CD4-positive, CD25-positive, alpha-beta regulatory T cell (primary cell): Measurements from ENCODE around the gene KCNF1. TPM values are rescaled to one million over a fixed set of nuclear protein-coding genes. Genes with fewer than 3 reads are reported as not detected.

Source experiments
- ATAC-seq, 2 donors: fragments of 150-1000 bp; cut with Tn5 transposase; one replicate each; pipeline ENCODE4 v1.10.0; 2021; ENCODE audit warnings: low read depth in 2 of 2, moderate number of reproducible peaks in 2 of 2, moderate library complexity in 1 of 2
- DNase-seq, 3 donors: peaks; one replicate each; pipeline versions ENCODE4 v3.0.0 to v3.0.0-alpha.2; 2012 to 2022; ENCODE audit warnings: mixed read lengths in 1 of 3
- H3K27ac ChIP-seq: one replicate; pipeline ENCODE4 v1.7.0; 2013; ENCODE audit warnings: mild to moderate bottlenecking, low read length; ENCODE audit not compliant: insufficient read depth, poor library complexity, severe bottlenecking
- H3K27me3 ChIP-seq: one replicate; pipeline ENCODE4 v1.7.0; 2013; ENCODE audit warnings: low read length; ENCODE audit not compliant: control insufficient read depth, insufficient read depth
- H3K36me3 ChIP-seq: one replicate; pipeline ENCODE4 v1.7.0; 2013; ENCODE audit warnings: mild to moderate bottlenecking, low read length, moderate library complexity; ENCODE audit not compliant: control insufficient read depth, insufficient read depth
- H3K4me1 ChIP-seq: 2 replicates; pipeline ENCODE4 v1.7.0; 2013; ENCODE audit warnings: mild to moderate bottlenecking, low read length; ENCODE audit not compliant: insufficient read depth, control insufficient read depth, poor library complexity, severe bottlenecking
- H3K4me3 ChIP-seq: one replicate; pipeline ENCODE4 v1.7.0; 2013; ENCODE audit warnings: low read depth, mild to moderate bottlenecking, low read length, moderate library complexity
- H3K9me3 ChIP-seq, 2 experiments: 1 replicate in 1 of 2; 2 replicates in 1 of 2; pipeline ENCODE4 v1.7.0; 2013; ENCODE audit warnings: low read length in 2 of 2, mild to moderate bottlenecking in 1 of 2, moderate library complexity in 1 of 2; ENCODE audit not compliant: control insufficient read depth in 2 of 2
- H3K27ac Mint-ChIP-seq, 3 donors: one replicate each; pipeline ENCODE4 v1.8.0; 2020 to 2022; ENCODE audit warnings: mild to moderate bottlenecking in 3 of 3, mixed read lengths in 3 of 3, moderate library complexity in 2 of 3
- H3K27me3 Mint-ChIP-seq: one replicate; pipeline ENCODE4 v1.8.0; 2022; ENCODE audit warnings: mild to moderate bottlenecking, mixed read lengths
- H3K36me3 Mint-ChIP-seq: one replicate; pipeline ENCODE4 v1.8.0; 2020; ENCODE audit warnings: mixed read lengths
- H3K4me1 Mint-ChIP-seq, 4 donors: one replicate each; pipeline ENCODE4 v1.8.0; 2020 to 2022; ENCODE audit warnings: mixed read lengths in 4 of 4, mild to moderate bottlenecking in 1 of 4
- H3K4me3 Mint-ChIP-seq, 4 donors: one replicate each; pipeline ENCODE4 v1.8.0; 2020 to 2022; ENCODE audit warnings: mild to moderate bottlenecking in 4 of 4, mixed read lengths in 4 of 4, moderate library complexity in 3 of 4
- H3K9me3 Mint-ChIP-seq, 7 donors: one replicate each; pipeline ENCODE4 v1.8.0; 2020 to 2022; ENCODE audit warnings: mixed read lengths in 7 of 7, mild to moderate bottlenecking in 3 of 7, moderate library complexity in 2 of 7
- polyA plus RNA-seq, 4 donors: library from polyadenylated mRNA; unstranded; fragments of 300-500 nt; fragmentation: Illumina TruSeq; gene quantifications; one replicate each; pipeline ENCODE4 v1.2.3, GENCODE V29; 2021
- total RNA-seq: library from RNA; stranded (reverse); gene quantifications from one replicate; pipeline ENCODE4 v1.2.3, GENCODE V29; 2022

KCNF1 gene
- total and polyA plus RNA-seq, 5 donors from 2014 or later: not detected

GRCh38 chr2:10891390-10891789 lies 20.3 kb upstream of the KCNF1 start:
- Mint-ChIP-seq H3K27ac (no peak overlapping the region), H3K36me3 (no peaks in the 10 kb centered on the region), H3K9me3 (no peaks in the 10 kb centered on the region), H3K4me3 (peak overlapping the region in 1 of 4 donors; percentile 55), H3K27me3 (peaks cover 24% of the 10 kb centered on the region), H3K4me1 (no peaks in the 10 kb centered on the region)
- ATAC-seq: no peak
- Histone ChIP-seq H3K9me3 (no peaks in the 10 kb centered on the region), H3K27ac (no peak overlapping the region), H3K27me3 (peaks cover 3% of the 10 kb centered on the region), H3K4me1 (no peaks in the 10 kb centered on the region), H3K36me3 (no peaks in the 10 kb centered on the region), H3K4me3 (no peak overlapping the region)
- no peak for DNase-seq

GRCh38 chr2:10891848-10892247 lies 19.9 kb upstream of the KCNF1 start:
- Histone ChIP-seq H3K36me3 (no peaks in the 10 kb centered on the region), H3K27ac (no peak overlapping the region), H3K27me3 (peaks cover 3% of the 10 kb centered on the region), H3K4me3 (no peak overlapping the region), H3K4me1 (no peaks in the 10 kb centered on the region), H3K9me3 (no peaks in the 10 kb centered on the region)
- H3K4me1 Mint-ChIP-seq: no peaks in the 10 kb centered on the region
- no peak overlapping the region for H3K4me3 Mint-ChIP-seq
- DNase-seq (no peak), ATAC-seq (no peak)
- H3K36me3 Mint-ChIP-seq: no peaks in the 10 kb centered on the region
- H3K9me3 Mint-ChIP-seq: no peaks in the 10 kb centered on the region
- peaks cover 24% of the 10 kb centered on the region for H3K27me3 Mint-ChIP-seq
- peak overlapping the region in 1 of 3 donors; percentile 61 for H3K27ac Mint-ChIP-seq

GRCh38 chr2:10892316-10892715 lies 19.4 kb upstream of the KCNF1 start:
- no peak for ATAC-seq
- H3K36me3 Mint-ChIP-seq: no peaks in the 10 kb centered on the region
- H3K4me1 Mint-ChIP-seq: no peaks in the 10 kb centered on the region

DNA sequence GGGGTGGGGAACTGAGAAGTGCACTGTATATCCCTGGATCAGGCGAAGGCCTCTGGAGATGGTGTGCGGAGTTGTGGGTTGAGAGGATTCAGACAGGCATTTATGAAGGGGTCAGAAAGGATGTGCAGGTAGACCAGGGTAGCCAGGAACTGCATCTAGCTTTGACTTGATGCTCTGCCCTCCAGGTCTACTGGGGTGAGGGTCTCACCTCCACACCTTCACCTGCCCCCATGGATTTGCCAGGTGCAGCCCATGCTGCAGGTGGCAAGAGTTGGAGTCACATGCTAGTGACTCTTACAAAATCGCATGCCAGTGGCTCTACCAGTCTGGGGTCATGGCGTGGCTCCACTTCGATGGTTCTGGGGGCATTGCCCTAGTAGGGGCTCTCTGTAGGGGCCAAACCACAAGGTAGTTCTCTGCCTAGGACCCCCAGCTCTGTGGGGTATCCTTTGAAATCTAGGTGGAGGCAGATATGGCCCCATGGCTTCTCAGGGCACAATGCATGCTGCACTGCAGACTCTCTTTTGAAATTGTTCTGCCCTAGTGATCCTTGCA lies 18.9 kb upstream of the KCNF1 start:
- Mint-ChIP-seq H3K4me3 (no peak overlapping the region), H3K27ac (no peak overlapping the region), H3K36me3 (no peaks in the 10 kb centered on the region), H3K4me1 (no peaks in the 10 kb centered on the region), H3K9me3 (no peaks in the 10 kb centered on the region), H3K27me3 (peaks cover 26% of the 10 kb centered on the region)
- Histone ChIP-seq H3K9me3 (no peaks in the 10 kb centered on the region), H3K4me1 (no peaks in the 10 kb centered on the region), H3K27me3 (peaks cover 5% of the 10 kb centered on the region), H3K36me3 (no peaks in the 10 kb centered on the region), H3K4me3 (no peak overlapping the region), H3K27ac (no peak overlapping the region)
- no peak for DNase-seq
- no peak for ATAC-seq

More at GRCh38 chr2:10892316-10892715, 19.4 kb upstream of the KCNF1 start:
- Histone ChIP-seq H3K27me3 (peaks cover 5% of the 10 kb centered on the region), H3K36me3 (no peaks in the 10 kb centered on the region), H3K4me1 (no peaks in the 10 kb centered on the region), H3K9me3 (no peaks in the 10 kb centered on the region), H3K27ac (no peak overlapping the region), H3K4me3 (no peak overlapping the region)
- no peak overlapping the region for H3K4me3 Mint-ChIP-seq
- no peaks in the 10 kb centered on the region for H3K9me3 Mint-ChIP-seq
- peaks cover 24% of the 10 kb centered on the region for H3K27me3 Mint-ChIP-seq
- H3K27ac Mint-ChIP-seq: no peak overlapping the region
- DNase-seq: no peak

DNA sequence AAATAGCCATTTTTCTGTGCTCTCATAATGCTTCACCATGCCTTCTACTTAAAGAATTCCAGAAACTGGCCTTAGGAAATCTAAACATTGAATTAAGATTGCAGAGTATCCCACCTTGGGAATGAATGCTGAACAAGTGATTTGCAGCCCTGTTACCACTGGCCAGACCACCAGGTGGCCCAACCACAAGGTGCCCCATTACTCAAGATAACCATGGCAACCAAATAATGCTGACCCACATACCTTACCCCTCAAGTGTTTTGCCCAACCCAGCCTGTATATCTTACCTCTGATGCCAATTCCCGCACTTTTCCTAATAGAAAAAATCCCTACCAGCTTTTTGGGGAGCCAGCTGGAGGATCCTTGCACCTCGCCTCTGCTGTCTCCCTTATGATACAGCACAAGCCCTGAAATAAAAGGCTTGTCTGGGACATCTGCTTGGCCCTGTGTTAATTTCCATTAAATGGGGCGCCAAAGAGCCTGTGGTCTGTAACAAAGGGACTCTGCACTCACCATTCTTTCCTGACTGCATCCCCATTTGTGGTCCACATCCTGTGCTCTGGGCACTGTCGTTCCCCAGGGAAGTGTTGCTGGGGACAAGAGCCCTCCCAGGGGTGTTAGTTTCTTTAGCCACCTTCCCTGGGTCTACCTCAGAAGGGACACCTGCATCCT lies 17.3 kb upstream of the KCNF1 start:
- Histone ChIP-seq H3K4me1 (no peaks in the 10 kb centered on the region), H3K27me3 (peaks cover 5% of the 10 kb centered on the region), H3K9me3 (no peaks in the 10 kb centered on the region), H3K36me3 (no peaks in the 10 kb centered on the region), H3K27ac (no peak overlapping the region), H3K4me3 (no peak overlapping the region)
- Mint-ChIP-seq H3K27ac (no peak overlapping the region), H3K4me1 (peaks cover 0 to 4% (median 0%) of the 10 kb centered on the region in 4 donors), H3K27me3 (peaks cover 39% of the 10 kb centered on the region), H3K4me3 (no peak overlapping the region), H3K36me3 (no peaks in the 10 kb centered on the region), H3K9me3 (peaks cover 0 to 6% (median 0%) of the 10 kb centered on the region in 7 donors)
- DNase-seq (no peak), ATAC-seq (no peak)

DNA sequence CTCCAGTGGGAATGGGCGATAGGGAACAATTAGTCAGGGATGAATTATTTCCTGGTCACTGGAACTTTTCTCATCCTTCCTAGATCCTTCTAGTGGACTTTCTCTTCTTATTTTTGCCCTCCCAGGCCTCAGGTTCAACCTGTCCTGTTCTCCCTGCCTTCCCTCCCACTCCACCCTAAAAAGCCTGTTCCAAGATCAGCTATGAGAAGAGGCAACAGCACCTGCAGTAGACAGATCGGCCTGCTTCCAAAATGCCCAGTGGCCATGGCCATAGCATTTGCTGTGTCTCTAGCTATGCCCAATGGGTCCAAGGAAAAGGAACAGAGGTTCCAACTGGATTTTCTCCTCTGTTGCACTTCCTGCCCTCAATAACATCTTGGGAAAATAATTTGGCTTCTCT lies 16.5 kb upstream of the KCNF1 start:
- peaks cover 5% of the 10 kb centered on the region for H3K27me3 ChIP-seq
- H3K27ac Mint-ChIP-seq: no peak overlapping the region
- H3K9me3 Mint-ChIP-seq: peaks cover 0 to 6% (median 0%) of the 10 kb centered on the region in 7 donors
- no peak for DNase-seq
- H3K27me3 Mint-ChIP-seq: peaks cover 40% of the 10 kb centered on the region
- H3K4me3 ChIP-seq: no peak overlapping the region
- H3K36me3 Mint-ChIP-seq: no peaks in the 10 kb centered on the region
- H3K9me3 ChIP-seq: no peaks in the 10 kb centered on the region
- H3K4me3 Mint-ChIP-seq: no peak overlapping the region
- H3K4me1 ChIP-seq: no peaks in the 10 kb centered on the region
- H3K36me3 ChIP-seq: no peaks in the 10 kb centered on the region
- no peak overlapping the region for H3K27ac ChIP-seq
- no peak for ATAC-seq
- H3K4me1 Mint-ChIP-seq: peaks cover 0 to 4% (median 0%) of the 10 kb centered on the region in 4 donors

DNA sequence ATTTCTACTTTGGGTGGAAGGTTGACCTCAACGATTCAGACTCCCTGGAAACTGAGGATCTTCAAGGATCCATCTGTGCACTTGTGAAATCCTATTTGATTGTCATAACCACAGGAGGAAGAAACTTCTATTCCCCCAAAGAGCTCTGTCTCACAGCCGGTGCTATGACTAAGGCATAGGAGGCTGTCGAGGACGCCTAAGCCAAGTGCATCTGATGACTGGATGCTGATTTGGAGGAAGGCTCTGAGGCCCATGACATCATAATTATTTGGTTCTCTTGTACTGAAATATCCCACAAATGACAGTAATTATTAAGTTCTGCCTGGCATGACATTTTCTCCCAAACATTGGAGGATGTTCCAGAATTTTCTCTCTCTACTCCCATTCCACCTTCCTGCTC lies 13.8 kb upstream of the KCNF1 start:
- Mint-ChIP-seq H3K27ac (no peak overlapping the region), H3K36me3 (no peaks in the 10 kb centered on the region), H3K9me3 (peaks cover 0 to 6% (median 0%) of the 10 kb centered on the region in 7 donors), H3K27me3 (peaks cover 28% of the 10 kb centered on the region), H3K4me3 (no peak overlapping the region), H3K4me1 (peaks cover 0 to 4% (median 0%) of the 10 kb centered on the region in 4 donors)
- Histone ChIP-seq H3K4me3 (no peak overlapping the region), H3K36me3 (no peaks in the 10 kb centered on the region), H3K27me3 (peaks cover 3% of the 10 kb centered on the region), H3K27ac (no peak overlapping the region), H3K9me3 (no peaks in the 10 kb centered on the region), H3K4me1 (no peaks in the 10 kb centered on the region)
- no peak for DNase-seq
- no peak for ATAC-seq
